NCI-H2029 (cell line): ENCODE data around the gene MVB12B.

Experiments
- DNase-seq: peaks from one replicate; lab custom pipeline; 2025; lab: John Stamatoyannopoulos, UW

MVB12B gene

GRCh38 chr9:126521551-126521950, 194.9 kb downstream of the MVB12B start:
- no peak for DNase-seq

GRCh38 chr9:126521976-126522590, 195.5 kb downstream of the MVB12B start:
- no peak for DNase-seq

DNA sequence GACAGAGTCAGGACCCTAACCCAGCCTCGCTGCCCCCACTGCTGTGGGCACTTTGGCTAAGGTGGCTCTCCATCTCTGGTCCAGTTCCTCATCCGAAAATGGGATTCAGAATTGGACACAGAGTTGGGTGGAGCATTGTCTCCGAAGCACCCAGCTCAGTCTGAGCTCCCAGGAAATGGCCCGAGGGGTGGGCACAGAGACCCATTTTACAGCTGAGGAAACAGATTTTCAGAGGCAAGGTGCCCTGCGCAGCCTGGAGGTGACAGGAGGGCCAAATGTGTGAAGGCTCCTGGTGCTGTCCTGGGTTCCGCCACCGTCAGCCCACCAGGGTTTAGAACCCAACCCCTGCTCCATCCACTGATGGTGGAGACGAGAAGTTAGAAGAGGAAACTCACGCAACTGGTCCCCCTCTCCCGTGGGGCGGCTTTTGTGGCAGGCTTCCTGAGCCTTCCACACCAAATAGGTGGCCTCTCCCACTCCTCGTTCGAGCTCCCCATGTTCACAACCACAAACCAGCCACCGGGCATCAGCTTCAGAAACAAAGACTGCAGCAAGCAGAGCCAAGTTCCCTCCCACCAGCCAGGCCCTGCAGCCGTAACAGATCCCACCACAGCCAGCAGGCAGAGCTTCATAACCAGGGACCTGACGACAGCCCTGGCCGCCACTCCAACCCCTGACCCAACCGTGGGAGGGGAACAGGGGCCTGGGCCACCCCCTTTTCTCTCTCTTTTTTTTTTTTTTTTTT, 196.2 kb downstream of the MVB12B start:
- no peak for DNase-seq

DNA sequence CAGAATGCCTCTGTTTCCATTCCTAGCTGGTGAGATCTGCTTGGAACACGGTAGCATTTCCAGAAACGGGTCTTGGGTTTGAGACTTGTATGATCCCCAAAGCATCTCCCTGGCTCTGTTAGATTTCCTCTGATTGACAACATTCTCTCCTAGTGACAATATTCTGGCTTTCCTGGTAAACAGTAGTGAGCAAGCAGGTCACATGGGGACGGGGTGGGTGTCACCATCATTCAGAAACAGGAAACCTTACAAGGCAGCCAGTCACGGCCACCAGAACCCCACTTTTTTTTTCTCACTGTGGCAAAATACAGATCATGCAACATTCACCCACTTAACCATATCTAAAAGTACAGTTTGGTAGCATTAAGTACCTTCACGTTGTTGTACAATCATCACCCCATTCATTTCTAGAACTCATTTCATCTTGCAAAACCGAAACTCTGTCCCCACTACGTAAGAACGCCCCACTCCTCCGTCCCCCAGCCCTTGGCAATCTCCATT, 197.0 kb downstream of the MVB12B start:
- no peak for DNase-seq

DNA sequence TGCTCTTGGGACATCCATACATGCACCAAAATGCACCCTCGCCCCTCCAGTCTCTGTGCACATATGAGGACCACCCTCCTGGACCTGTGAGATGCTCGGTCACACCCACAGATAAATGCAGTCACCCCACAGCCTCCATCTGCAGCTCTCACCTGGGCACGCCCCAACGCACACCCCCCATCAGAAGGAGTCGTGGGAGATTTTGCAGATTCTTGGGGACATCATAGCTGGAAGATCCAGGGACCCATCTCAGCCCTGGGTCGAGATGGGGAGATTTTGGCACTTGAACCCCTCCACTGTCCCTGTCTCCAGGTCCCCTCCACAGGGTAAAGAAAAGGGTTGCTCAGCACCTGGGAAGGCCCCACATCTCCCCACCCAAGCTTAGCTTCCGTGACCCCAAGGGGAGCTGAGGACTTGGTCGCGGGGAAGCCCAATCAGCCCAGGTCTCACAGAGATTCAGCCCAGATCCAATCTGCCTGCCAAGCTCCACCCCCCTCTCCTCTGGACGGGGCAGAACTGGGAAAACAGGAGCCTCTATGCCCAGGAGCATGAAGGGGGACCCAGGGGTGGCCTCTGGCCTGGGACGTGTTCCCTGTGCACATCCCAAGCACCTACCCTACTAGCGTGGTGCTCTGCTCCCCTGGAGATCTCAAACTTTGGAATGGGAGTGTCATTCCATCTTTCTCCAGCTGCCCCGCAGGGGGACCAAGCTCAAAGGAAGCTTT, 197.9 kb downstream of the MVB12B start:
- DNase-seq = no peak

GRCh38 chr9:126526218-126527108, 199.8 kb downstream of the MVB12B start:
- DNase-seq = no peak

- no peak for DNase-seq
These were observed 200.6 kb downstream of the MVB12B start for GRCh38 chr9:126527109-126527825.

- DNase-seq = no peak
These were observed 201.5 kb downstream of the MVB12B start for GRCh38 chr9:126528111-126528510.

DNA sequence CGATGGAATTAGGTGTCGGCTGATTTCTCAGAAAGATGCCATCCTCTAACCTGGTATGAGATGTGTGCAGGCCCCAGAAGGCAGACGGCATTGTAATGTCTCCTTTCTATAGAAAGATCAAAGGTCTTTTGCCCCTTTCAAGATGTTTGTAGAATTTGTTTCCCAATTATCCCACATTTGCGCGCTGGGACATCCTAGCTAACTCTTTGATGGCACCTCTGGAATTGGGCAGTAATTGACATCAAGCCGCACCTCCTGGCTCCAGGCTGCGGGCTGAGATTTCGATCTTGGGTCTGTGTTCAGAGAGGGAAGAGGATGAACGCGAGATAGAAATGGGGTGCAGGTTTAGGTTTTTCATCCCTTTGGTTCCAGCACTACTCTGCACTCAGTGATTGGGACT, 202.3 kb downstream of the MVB12B start:
- DNase-seq = no peak

GRCh38 chr9:126531035-126531571, 204.5 kb downstream of the MVB12B start:
- DNase-seq = no peak

GRCh38 chr9:126531591-126531990, 205.0 kb downstream of the MVB12B start:
- DNase-seq = no peak

DNA sequence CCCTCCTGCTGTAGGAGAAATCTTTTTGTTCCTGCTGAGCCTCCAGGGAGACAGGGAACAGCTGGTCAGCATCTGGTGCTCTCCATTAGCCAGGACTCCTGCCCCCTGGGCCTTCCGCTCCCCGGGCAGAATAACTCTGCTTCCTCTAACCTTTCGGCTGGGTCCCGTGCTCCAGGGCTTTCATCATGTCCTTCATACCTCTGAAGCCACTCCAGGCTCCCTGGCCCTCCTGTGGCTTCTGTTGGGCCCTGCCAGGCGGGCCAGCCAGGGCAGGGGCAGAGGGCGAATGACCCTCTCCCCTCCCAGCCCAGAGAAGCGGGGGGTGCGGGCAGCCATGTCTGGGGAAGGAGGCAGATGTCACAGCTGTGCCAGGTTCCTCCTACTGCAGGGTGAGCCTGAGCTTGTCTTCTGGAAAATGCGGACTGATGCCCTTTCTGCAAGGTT, 205.4 kb downstream of the MVB12B start:
- DNase-seq = no peak

- DNase-seq = no peak
These were observed 205.9 kb downstream of the MVB12B start for GRCh38 chr9:126532489-126532888.

DNA sequence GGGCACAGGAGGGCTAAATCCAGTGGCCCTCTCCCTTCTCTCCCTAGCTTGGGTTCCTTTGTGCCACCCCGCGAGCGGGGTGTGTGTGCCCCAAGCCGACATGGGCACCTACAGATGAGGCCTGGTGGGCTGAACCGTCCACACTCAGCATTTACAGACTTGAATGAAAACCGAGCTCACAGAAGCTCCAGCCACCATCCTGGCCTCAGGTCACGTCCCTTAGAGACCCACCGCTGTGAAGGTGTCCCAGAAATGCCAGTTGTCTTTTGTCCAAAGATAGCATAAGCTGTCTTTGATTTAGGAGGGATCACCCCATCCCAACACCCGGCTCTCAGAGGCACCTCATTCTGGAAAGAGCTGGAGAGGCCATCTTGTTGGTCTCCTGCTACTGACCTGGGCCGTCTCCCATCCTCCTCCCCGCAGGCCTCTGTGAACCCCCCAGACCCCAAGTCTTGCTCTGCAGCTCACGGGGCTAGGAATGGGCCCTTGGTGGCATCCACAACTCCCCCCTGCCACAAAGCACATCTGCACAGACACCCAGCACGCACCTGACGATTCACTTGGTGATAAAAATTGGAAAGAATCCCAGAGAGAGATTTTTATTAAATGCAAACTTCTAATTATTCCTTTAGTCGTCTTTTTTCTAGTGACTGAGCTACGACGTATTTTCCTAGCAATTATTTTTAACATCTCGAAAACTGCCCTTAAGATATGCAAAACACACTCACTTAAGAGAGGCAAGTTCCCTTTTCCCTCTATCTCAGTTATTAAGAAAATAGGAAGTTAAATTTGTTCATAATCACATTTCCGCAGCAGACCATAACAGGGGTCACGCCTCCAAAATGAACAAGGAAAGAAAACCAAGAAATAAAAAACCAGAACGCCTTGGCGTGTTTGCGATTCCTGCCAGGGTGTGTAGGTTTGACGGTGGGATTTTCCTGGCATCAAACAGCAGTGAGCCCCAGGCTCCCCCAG, 206.6 kb downstream of the MVB12B start:
- no peak for DNase-seq

- no peak for DNase-seq
These were observed 207.3 kb downstream of the MVB12B start for GRCh38 chr9:126533926-126534310.

GRCh38 chr9:126534431-126535186, 208.0 kb downstream of the MVB12B start:
- no peak for DNase-seq

DNA sequence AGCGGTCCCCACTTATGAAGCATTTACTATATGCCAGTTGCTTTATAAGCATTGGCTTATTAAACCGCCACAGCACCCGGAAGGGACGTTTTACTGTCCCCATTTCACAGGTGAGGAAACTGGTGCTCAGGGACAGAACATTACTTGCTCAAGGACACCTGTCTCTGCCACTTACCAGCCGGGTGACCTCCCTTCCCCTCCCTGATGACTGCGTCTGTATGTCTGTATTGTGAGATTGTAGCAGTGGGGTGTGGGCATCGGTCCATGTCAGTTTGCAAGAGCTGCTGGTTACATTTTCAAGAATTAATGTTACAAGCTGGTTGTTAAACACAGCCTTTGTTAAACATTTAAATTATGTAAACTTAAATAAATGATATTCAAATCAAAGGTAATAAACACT, 209.5 kb downstream of the MVB12B start:
- no peak for DNase-seq

- no peak for DNase-seq
These were observed 210.3 kb downstream of the MVB12B start for GRCh38 chr9:126536841-126537465.
